ENCODE results near the gene PI16.

The PI16 gene

GRCh38 chr6:36954262-36954931, at the start of gene PI16:
TSS of gene PI16 (plus strand) at chr6:36954738. CDS start at chr6:36954761, 23 bp downstream.
- no peak for FAIRE-seq

DNA sequence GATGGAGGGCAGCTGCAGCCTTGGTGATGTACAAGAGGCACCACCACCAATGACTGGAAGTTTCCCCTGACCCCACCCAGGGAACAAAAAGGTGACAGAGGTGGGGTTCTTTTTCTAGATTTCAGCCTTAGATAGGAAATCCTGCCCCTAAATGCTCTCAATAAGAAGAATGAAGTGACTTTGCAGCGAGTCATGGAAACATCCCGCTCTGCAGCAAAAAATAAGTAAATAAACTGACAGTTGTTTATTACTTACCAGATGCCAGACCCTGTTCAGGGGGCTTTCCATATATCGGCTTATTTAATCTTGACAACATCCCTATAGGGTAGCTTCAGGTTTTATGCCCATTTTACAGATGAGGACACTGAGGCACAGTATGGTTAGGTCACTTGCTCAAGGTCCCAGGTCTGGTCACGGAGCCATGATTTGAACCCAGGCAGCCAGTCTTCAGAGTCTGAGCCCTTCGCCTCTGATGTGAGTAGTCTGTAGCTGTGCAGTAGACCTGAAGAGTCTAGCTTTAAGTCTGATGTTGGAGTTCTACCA, 49.6 kb upstream of the PI16 start:
- no peak for FAIRE-seq

- peak; percentile 56 for FAIRE-seq
These were observed 47.8 kb upstream of the PI16 start for GRCh38 chr6:36906539-36907325.

GRCh38 chr6:36907781-36908180, 46.8 kb upstream of the PI16 start:
- no peak for FAIRE-seq

- FAIRE-seq, result no peak
These were observed 45.8 kb upstream of the PI16 start for GRCh38 chr6:36908747-36909146.

- FAIRE-seq, result no peak
These were observed 42.5 kb upstream of the PI16 start for GRCh38 chr6:36912030-36912454.

DNA sequence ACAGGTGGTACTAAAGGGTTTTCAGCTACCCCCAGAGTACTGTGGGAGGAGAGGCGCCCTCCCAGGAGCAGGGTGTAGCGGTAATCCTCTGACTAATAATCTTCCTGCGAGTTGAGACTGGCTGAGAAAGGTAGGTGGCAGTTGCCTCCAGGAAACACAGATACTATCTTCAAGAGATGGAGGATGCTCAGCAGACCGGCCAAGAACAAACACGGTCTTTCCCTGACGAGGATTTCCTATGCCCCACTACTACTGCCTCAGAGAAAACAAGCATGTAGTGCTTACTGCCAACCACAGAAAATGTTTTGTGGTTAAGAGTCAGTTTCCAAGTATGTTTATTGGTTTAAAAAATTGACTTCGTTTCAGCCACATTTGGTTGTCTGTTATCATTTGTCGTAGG, 42.0 kb upstream of the PI16 start:
- FAIRE-seq, result no peak

GRCh38 chr6:36913082-36913481, 41.5 kb upstream of the PI16 start:
- FAIRE-seq, result no peak

DNA sequence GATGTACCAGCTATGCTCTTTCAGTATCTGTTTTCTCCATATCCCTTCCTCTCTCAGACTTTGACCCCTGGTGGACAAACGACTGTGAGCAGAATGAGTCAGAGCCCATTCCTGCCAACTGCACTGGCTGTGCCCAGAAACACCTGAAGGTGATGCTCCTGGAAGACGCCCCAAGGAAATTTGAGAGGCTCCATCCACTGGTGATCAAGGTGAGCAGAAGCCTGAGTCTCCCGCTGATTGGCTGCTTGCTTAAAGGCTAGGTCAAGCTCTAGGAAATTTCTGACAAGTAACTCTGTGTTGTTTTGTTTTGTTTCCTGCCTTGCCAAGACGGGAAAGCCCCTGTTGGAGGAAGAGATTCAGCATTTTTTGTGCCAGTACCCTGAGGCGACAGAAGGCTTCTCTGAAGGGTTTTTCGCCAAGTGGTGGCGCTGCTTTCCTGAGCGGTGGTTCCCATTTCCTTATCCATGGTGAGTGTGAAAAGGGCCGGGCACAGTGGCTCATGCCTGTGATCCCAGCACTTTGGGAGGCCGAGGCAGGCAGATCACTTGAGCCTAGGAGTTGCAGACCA, 40.2 kb upstream of the PI16 start:
- FAIRE-seq, result no peak

- FAIRE-seq, result no peak
These were observed 38.9 kb upstream of the PI16 start for GRCh38 chr6:36915599-36915998.

DNA sequence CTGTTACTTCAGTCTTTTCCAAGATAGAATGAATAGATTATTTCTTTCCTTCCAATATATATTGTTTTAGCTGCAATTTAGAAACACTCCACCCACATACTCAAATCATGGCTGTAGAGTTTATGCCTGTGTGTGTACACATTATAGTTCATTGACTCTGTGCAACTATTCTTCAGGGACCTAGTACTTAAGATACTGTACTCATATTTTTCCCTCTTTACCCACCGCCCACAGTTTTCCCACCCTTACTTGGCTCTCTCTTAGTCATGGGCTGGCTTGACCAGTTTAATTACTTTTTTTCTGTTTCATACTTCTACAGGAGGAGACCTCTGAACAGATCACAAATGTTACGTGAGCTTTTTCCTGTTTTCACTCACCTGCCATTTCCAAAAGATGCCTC, 38.4 kb upstream of the PI16 start:
- FAIRE-seq, result no peak

GRCh38 chr6:36917541-36918193, 36.9 kb upstream of the PI16 start:
- no peak for FAIRE-seq

DNA sequence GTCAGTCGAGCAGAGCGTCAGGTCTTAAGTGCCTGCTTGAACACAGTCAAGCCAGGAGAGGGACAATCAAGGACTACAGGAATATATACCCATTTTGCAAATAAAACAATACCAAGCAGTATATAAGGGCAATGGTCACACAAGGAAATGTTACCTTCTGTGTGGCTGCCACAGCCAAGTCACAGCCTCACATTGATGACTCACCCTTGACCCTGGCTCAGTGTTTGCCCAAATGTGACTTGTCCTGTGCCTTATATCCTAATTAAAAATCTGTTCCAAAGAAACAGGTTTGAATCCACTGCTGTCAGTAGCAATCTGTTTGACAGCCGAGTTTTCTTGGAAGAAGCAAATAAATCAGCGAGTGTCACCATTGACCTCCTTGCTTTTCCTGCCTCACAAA, 34.5 kb upstream of the PI16 start:
- no peak for FAIRE-seq

DNA sequence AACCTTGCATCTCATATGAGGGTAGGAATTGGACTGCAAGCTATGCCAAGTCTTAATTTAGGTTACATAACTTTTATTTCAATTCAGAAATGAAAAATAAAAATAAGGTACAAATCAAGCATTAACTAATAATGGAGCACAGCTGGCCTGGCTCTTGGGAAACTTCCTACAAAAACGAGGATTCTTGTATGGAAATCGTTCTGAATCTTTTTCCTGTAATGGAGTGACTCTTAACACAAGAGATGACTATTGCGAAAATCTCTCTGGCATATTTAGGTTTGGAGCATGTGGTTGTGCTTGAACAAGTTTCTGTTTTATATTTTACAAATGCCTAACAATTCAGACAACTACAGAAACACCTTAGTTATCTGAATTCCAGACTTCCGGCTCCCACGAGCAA, 34.0 kb upstream of the PI16 start:
- no peak for FAIRE-seq

DNA sequence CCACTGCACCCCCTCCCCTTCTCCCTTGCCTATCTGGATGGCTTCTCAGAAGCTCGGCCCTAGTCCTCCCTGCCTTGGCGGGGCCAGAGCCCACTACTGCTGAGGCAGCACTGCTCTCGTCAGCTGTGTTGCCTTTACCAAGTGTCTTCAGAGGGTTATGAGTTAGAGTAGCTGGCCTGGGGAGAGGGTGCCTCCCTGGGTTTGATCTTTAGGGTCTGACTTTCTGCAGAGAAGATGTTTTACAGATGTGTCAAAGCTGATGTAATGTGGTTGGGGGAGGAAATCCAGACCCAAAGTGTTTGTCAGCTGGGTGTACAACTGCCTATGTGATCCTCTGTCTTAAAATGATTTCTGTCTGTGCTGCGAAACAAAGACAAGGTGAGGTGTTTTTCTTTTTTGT, 30.4 kb upstream of the PI16 start:
- no peak for FAIRE-seq

GRCh38 chr6:36924778-36925374, 29.7 kb upstream of the PI16 start:
- no peak for FAIRE-seq

GRCh38 chr6:36925809-36926208, 28.7 kb upstream of the PI16 start:
- FAIRE-seq, result no peak

GRCh38 chr6:36926708-36927513, 27.6 kb upstream of the PI16 start:
- FAIRE-seq, result no peak

GRCh38 chr6:36927691-36928546, 26.6 kb upstream of the PI16 start:
- FAIRE-seq, result no peak

GRCh38 chr6:36928547-36928918, 26.0 kb upstream of the PI16 start:
- FAIRE-seq, result no peak

DNA sequence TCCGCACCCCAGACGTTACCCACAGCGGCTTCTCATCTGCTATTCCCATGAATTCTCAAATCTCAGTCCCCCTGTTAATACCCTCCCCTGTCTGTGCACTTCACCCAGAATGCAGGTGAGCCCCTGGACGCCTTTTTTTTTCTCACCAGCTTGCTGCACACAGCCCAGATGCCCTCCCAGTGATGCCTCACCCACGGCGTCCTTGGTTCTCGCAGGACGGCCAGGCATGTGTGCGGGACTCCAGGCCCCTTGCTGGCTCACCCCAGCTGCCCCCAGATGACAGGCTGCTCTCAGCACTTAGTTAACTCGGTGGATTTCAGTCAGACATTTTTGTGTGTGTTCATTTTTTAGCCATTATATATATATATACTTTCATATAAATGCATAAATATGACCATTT, 25.4 kb upstream of the PI16 start:
- no peak for FAIRE-seq

All from islet of Langerhans (tissue), 1 donor.